HL-60 (cell line): ENCODE results near the gene KIF3A.

Source experiments
- POLR2AphosphoS5 ChIP-seq: IDR thresholded peaks from 2 replicates; pipeline ENCODE4 v1.6.1; 2012; ENCODE audit warnings: low read depth
- TF ChIP-seq, protein P1 (sequence below): IDR thresholded peaks from one replicate; pipeline ENCODE4 v1.5.1; 2011; ENCODE audit warnings: low read length, control low read depth, inconsistent platforms; ENCODE audit not compliant: insufficient read depth

GRCh38 chr5:132704875-132705274, 32.5 kb downstream of the KIF3A start:
- TF ChIP-seq POLR2AphosphoS5: no peak
- TF ChIP-seq, protein P1, sequence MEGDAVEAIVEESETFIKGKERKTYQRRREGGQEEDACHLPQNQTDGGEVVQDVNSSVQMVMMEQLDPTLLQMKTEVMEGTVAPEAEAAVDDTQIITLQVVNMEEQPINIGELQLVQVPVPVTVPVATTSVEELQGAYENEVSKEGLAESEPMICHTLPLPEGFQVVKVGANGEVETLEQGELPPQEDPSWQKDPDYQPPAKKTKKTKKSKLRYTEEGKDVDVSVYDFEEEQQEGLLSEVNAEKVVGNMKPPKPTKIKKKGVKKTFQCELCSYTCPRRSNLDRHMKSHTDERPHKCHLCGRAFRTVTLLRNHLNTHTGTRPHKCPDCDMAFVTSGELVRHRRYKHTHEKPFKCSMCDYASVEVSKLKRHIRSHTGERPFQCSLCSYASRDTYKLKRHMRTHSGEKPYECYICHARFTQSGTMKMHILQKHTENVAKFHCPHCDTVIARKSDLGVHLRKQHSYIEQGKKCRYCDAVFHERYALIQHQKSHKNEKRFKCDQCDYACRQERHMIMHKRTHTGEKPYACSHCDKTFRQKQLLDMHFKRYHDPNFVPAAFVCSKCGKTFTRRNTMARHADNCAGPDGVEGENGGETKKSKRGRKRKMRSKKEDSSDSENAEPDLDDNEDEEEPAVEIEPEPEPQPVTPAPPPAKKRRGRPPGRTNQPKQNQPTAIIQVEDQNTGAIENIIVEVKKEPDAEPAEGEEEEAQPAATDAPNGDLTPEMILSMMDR: no peak
